Measurements from ENCODE around the gene SERPINH1.

SERPINH1 gene

DNA sequence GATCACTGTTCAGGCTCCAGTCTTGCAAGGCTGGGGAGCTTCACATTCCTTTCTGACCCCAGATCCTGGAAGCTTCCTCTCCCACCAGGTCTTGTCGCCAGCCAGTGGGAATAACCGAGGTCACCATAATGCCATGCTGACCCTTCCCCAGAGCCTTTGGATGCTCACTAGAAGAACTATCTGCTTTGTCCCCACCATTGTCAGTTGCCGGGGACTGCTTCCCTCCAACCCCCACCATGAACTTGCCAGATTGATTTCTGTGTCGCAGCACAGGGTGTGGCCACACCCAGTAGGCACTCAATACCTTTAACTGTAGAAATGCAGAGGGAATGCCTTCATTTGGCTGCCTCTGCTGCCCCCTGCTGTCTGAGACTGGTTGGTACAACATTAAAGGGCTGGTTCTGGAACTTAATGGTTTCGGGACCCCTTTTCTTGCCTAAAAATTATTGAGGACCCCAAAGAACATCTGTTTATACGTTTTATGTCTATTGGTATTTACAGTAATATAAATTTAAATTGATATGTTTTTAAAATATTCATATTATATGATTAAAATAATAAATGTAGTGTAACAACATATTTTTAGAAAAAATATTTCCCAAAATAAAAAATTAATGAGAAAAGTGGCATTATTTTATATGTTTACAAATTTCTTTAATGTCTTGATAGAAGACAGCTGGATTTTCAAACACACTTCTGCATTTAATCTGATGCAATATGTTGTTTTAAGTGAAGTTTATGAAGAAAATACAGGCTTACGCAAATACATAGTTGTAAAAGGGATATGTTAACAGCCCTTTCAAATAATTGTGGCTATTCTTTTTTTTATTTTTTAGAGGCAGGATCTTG, 29.6 kb upstream of the SERPINH1 start:
- no peak for DNase-seq (ENCODE audit: low read depth)

DNA sequence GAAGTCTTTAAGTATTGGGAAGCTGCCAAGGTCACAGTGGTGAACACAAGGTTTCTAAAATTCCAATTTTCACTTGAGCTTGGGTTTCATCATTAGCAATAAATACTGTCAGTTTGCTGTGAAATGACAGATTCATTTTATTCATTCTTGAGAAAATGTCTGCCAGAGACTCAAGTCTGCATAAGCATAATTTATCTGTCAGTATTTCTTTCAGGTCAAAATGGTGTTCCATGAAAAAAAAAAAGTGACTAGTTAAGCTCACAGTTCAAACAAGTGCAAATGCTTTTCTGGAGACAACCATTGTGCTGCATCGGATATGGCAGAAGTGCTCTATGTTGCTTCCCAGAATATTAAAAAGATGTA, 28.2 kb upstream of the SERPINH1 start:
- no peak for DNase-seq (ENCODE audit: low read depth)

DNA sequence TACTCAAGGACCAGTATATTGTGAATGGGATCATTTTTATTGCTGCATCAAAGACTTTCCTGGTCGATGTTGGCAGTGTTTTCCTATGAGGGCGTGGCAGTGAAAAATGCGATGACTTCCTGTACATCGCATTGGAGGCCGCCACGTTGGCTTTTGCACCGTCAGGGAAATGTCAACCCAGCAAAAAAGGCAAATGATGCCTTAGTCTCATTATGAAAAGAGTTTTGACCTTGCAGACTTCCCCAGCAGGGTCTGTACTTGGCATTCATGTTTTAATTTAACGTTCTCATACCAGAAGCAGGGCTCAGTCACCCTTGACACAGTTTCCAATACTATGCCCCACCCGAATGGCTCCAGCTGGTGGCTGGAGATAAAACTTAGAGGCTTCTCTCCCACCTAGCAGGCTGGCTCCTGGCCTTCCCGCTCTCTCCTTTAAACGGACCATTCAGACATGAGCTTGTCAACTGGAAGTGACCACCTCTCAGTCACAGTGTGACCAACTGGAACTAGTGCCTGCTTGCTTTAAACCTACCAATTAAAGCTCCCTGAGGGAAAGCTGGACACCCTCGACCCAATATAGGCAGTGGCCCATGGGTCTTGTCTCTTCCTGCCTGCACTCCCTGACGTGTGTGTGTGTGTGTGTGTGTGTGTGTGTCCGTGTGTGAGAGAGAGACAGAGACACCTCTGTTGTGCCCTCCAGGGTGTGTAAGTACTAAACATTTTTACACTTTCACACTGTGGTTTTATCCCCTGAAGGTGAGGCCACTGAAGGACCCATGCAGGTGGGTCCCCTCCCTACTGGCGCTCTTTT, 27.6 kb upstream of the SERPINH1 start:
- no peak for DNase-seq (ENCODE audit: low read depth)

DNA sequence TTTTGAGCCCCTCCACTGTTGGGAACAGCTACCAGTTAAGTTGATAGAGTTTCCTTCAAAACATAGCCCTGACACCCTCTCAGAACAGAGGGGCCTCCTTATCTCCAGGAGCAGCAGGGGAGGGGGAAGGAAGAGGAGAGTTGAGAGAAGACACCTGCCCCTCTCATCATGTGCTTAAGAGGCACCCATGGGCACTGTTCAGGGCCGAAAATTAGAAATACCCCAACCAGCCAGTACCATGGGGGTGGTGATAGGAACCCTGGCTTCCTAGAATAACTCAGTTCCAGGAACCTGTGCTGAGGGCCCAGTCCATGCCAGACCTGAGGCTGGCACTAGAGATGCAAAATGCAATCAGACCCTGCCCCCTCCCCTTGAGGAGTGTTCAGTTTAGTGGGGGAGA, 27.0 kb upstream of the SERPINH1 start:
- DNase-seq (ENCODE audit: low read depth): no peak

DNA sequence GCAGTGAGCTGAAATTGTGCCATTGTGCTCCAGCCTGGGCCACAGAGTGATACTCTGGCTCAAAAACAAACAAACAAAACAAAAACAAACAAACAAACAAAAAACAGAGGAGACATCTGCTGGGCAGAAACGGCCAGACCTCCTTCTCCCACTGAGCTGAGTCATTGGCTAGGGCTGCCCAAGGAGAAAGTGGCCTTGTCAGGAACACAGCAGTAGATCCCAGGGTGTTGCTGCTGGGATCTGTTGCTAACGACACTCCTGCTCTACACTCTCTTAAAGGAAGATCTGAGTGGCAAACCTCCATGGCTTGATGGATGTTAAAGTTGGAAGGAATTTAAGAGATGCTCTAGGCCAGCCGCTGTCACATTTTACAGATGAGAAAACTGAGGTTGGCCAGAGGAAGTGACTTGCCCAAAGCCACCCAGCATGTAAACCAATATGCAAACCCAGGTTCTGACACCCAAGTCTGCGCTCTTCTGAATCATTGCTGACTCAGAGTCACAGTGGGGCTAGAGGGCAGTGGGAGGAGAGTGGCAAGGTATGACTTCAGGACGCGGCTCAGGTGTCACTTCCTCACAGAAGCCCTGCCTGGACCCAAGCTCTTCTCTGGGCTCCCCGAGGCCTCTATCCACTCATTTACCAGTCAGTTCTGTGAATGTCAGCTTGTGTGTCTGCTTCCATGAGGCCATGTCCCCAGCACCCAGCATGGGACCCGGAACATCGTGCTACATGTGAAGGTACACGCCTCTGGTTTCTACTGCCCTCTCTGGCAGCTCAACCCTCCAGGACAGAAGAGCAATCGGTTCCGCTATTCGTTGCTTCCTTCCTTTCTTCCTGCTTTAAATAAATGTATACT, 25.0 kb upstream of the SERPINH1 start:
- DNase-seq (ENCODE audit: low read depth): no peak

DNA sequence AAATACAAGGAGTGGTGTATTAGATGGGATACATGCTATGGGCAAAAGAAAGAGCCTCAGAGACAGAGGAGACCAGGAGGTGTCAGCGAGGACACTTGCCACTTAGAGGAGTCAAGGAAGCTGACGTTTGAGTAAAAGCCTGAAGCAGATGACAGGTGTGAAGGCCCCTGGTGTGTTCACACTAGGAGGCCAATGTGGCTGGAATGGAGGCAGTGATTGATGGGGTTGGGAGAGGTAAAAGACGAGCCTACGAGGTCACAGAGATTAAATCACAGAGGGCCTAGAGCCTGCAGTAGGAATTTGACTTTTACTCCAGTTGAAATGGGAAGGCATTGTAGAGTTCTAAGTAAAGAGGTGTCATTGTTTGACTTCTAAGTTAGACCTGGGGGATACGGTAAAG, 24.3 kb upstream of the SERPINH1 start:
- no peak for DNase-seq (ENCODE audit: low read depth)

DNA sequence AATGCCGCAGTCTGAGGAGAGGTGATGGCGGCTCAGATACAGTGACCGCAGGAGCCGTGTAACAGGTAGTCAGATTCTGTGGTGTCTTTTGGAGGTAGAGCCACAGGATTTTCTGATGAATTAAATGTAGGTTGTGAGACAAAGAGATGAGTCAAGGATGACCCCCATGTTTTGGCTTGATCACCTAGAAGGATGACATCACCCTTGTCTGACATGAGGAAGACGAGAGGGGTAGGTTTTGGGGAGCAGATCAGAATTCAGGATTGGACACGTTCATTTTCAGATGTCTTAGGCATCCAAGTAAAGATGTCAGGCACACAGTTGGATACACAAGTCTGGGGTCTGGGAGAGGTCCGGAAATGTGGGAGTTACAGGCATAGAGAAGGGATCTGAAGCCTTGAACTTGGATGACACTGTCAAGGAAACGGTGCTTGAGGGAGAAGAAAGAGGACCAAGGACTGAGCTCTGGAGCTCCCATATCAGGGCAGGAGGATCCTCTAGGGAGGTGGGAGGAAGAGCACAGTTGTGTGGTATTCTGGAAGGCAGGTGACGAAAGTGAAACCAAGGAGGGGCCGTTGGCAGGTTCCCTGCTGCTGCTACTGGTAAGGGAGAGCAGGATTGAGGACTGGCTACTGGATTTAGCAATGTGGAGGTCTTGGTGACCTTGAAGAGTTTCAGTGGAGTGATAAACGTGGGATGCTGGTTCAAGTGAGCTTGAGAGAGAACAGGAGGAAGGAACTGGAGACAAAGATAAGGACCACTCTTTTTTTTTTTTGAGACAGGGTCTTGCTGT, 23.7 kb upstream of the SERPINH1 start:
- DNase-seq (ENCODE audit: low read depth): no peak

DNA sequence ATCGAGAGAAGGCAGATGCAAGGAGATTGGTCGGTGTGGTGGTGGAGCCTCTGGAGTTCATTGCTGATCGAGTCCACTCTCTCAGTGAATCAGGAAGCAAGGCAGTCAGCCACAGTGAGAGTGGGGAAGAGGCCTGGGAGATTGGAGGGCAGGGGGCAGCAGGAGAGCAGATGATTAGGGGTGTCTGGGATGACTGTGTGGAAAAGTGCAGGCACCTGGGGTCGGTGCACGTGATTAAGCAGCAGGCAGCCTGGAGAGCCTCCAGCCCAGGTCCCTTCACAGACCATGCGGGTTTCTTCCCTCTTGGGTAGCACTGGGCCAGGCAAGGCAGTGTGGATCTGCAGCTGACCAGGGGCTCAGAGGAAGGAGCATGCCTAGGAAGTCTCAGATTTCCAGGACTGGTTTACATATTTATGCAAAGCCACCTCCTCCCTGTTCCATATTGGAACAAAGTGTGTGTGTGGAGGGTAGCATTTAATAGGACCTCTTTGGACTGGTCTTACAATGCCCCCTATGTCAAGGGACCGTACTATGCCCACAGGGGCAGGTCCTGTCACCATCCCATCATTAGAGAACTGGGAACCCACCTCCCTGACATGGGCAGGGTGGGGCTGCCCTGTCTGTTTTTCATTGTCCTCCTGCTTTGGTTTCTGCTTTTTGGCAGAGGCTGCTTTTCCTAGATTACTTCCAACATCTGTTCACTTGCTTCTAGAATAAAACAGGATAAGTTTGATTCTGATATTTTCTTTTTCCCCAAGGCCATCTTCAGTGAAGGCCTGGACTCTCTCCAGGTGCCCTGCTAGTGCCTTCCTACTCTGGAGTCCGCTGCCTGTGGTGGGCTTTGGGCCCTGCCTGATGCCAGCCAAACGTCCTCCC, 22.4 kb upstream of the SERPINH1 start:
- no peak for DNase-seq (ENCODE audit: low read depth)

DNA sequence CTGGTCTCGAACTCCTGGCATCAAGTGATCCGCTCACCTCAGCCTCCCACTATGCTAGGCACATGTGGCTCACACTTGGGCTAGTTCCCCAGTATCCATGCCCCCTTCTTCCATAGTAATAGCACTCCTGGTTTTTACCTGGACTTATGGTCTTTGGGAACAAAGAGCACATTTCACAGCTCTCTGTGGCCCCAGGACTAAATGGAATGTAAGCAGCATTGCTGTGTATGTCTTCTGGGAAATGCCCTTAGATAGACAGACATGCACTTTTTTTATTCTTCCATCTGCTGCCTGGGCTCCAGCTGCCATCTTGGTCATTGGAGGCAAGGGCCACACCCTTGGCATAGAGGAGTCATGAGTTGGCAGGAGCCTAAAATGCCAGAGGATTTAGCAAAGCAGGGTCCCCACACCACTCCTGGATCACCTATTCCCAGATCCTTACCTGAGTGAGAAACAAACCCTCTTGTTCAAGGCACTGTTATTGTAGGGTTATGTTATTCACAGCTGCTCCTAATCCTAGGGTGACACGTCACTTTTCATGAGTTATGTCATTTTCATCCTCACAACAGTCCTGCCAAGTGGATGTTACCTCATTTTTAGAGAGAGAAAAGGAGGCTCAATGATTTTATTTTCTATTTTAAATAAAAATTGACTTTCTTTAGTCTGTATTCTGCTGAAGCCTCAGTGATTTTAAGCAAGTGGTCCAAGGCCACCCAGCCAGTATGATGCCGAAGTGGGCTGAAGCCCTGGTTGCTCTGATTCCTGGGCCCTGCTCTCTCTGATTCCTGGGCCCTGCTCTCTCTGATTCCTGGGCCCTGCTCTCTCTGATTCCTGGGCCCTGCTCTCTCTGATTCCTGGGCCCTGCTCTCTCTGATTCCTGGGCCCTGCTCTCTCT, 20.6 kb upstream of the SERPINH1 start:
- no peak for DNase-seq (ENCODE audit: low read depth)

DNA sequence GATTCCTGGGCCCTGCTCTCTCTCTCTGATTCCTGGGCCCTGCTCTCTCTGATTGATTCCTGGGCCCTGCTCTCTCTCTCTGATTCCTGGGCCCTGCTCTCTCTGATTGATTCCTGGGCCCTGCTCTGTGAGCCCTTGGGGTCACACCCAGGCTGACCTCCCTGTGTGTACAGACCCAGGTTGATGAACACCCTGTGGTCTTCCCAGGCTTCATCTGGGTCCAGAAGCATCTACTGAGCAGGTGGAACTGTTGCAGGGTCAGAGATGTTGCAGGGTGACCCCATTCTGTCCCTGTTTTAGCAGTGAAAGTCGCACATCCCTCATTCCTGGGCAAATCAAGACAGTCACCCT, 20.0 kb upstream of the SERPINH1 start:
- no peak for DNase-seq (ENCODE audit: low read depth)

DNA sequence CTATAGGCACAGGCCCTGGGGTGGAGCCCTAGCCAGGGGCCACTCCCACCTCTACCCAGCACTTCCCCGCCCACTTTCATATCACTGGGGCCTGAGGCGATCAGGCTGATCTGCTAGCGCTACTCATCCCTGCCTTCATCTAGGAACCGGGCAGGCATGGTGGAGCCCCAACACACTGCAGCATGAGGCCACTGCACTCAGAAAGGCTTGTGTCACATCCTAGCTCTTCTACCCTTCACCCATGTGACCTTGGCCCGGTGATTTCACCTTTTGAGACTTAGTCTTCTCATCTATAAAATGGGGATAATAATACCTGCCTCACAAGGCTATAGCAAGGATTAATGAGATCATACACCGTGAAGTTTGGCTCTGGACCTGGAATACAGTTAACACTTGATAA, 18.2 kb upstream of the SERPINH1 start:
- DNase-seq (ENCODE audit: low read depth): no peak

DNA sequence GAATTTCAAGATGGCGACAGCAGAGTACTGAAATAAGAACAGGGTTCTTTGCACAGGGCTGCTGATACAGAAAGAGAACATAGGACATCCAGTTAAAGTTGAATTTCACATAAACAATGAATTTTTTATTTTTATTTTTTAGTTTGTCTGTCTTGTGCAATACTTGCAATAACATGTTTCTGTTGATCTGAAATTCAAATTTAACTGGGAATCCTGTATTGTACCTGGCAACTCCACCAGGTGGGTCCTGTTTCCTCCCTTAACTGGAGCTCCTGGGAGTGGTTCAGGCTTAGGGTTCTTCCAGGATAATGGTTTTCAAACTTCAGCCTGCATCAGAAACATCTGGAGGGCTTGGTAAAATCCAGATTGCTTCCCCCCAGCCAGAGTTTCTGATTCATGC, 14.9 kb upstream of the SERPINH1 start:
- DNase-seq (ENCODE audit: low read depth): no peak

DNA sequence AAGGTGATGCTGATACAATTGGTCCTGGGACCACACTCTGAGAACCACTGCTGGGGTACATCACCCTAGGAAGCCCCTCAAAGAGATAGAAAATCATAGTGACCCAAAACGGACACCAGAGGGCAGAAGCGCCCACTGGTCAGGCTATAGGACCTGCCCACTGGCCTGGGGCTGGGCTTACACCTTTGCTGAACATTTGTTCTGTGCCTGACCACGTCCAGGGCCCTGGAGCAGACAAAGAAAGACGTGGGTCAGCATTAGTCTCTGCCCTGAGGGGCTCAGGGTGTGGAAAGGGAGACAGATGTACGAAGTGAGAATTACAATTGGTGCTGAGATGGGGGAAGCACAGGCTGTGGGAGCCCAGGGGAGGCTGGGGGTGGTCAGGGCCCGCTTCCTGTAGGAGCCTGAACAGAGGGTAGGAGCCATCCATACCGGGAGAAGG, 14.4 kb upstream of the SERPINH1 start:
- DNase-seq (ENCODE audit: low read depth): no peak

DNA sequence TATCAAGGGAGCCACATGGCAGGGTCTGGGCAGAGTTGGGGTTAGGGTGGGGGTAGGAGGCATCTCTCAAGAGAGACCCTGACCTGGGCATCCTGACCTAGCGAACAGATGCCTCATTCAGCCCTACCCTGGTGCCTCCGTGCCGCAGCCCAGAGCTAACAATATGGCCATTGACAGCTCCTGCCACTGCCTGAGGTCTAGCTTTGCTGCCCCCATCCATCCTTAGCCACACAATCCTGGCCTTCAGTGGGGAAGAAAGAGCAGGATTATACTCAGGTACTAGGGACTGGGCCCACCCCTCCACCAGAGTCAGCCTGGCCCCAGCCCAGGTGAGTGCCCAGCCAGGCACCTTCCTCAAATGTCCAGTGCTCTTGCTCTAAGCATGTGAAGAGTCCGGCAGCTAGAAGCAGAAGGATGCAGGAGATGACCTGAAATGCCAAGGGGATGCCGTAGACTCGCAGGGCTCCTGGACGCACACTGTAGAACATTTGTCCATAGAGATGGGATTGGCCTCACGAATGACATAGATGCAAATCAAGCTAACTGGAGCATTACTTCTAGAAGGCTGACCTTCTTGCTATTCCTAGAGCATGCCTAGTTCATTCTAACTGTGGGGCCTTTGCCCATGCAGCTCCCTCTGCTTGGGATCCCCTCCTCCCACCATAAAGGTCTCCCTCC, 13.3 kb upstream of the SERPINH1 start:
- no peak for DNase-seq (ENCODE audit: low read depth)

DNA sequence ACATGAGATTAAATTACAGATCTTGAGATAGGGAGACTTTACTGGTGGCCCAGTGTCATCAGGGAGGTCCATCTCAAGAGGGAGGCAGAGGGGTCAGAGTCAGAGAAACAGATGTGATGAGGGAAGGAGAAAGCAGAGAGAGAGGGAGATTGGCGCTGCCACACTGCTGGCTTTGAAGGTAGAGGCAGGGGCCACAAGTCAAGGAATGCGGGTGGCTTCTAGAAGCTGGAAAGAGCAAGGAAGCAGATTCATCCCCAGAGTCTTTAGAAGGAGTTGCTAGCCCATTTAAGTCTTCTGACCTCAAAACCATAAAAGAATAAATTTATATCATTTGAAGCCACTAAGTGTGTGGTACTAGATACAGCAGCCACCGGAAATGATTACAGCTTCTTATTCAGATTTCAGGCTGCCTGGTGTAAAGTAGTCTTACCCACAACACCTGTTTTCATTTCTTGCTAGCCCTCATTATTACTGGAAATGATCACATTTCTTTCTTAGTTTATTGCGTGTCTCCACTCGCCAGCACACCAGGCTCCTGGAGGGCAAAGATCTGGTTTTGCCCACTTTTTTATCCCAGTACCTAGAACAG, 12.6 kb upstream of the SERPINH1 start:
- no peak for DNase-seq (ENCODE audit: low read depth)

DNA sequence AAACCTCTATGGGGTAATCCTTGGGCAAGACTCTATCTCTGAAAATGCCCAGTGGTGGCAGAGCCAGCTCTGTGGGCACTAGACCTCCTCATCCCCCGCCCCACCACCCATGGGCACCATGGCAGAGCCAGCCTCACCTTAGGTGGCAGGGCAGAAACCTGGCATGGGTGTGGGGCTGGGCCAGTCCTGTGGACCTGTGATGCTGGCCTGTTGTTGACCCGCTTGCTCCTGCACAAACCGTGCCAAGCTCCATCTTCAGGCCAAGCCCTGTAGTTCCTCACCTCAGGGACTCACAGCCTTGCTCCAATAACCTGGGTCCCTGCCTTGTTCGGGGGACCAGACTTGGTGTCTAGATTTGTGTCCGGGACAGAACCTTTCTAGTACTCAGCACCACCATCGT, 8.9 kb upstream of the SERPINH1 start:
- DNase-seq (ENCODE audit: low read depth): no peak

DNA sequence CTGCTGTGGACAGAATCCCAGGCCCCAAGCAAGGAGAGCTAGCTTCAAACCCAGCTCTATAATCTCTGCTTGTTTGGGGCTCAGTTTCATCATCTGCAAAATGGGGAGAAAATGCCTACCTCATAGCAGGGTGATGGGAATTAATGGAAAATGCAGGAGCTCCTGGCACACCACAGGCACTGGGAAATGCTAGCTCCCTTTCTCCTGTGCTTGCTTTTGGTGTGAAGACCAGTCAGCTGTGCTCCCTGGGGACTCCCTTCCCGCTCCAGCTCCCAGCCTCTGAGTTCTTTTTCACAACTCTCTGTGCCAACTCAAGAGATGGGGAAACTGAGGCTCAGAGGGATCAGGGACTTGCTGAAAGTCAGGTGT, 8.2 kb upstream of the SERPINH1 start:
- no peak for DNase-seq (ENCODE audit: low read depth)

DNA sequence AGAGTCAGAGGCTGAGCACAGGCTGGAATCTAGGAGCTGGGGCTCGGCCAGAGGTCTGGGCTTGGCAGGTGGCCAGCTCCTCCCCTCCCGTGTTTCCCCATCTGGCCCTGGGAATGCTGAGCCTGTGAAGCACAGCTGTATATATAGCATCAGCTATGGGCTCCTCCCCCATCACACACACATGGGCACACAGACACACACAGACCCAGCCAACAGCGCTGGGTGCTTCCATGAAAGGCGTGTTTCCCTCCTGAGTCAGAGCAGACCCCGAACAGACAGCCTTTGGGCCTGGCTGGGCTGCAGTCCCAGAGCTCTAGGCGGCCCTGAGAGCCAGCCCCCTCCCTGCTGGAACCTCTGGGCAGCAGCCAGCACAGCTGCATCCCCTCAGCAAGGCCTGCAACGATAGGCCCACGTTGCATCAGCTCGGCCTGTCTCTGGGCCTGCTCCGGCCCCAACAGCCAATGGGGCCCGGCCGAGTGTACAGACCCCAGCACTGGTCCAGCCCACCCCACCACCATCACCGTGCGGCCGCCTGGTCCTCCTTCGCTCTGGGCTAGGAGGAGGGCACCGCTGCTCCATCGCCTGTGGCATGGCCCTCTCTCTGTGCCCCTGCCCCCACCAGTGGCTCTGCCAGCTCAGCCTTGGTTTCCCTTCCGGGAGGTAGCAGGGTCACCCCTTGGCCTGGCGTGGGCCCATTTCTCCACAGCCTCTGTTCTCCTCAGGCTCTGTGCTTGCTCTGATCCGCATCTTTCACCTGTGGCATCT, 7.6 kb upstream of the SERPINH1 start:
- peak; percentile 100 for DNase-seq (ENCODE audit: low read depth)

Data from GM04504 (cell line).